Measurements from ENCODE around the gene JAKMIP1.

JAKMIP1 gene

DNA sequence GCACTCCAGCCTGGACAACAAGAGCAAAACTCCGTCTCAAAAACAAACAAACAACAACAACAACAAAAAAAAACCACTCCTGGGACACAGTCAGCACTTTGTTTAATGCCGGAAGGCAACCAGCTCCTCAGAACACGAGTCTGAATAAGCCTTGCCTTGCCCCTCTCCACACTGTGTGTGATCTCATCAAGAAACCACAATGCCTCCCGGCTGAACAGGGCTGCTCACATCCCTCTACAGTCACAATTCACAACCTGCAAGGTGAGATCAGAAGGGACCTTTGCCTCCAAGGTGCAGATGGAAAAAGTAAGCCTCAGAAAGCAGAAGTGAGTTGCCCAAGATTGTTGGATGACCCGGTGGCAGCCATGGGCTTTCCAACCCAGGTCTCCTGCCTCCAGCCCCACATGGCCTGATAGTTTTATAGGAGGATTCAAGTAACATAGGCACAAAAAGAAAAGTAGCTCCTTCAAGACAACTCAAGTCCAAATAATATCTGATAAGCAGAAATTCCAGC lies 80.8 kb downstream of the JAKMIP1 start:
- no peak for DNase-seq (ENCODE audit: low read depth, low spot score)

DNA sequence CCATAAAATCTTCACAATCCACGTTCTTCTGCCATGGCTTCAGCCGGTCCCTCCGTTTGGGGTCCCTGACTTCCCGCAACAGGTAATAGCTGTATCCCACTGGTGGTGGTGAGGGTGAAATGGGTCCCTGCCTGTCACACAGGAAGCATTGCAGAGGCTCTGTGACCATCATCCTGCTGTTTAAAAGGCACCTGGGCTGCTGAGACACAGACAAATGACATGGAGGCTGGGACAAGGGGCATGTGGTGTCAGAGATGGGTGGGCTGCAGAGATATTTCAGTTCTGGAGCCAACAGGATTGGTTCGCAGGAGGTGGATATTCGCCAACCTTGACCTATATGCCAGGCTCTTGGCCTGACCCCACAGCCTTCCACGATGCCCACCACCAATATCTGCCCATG lies 82.1 kb downstream of the JAKMIP1 start:
- DNase-seq (ENCODE audit: low read depth, low spot score): no peak

DNA sequence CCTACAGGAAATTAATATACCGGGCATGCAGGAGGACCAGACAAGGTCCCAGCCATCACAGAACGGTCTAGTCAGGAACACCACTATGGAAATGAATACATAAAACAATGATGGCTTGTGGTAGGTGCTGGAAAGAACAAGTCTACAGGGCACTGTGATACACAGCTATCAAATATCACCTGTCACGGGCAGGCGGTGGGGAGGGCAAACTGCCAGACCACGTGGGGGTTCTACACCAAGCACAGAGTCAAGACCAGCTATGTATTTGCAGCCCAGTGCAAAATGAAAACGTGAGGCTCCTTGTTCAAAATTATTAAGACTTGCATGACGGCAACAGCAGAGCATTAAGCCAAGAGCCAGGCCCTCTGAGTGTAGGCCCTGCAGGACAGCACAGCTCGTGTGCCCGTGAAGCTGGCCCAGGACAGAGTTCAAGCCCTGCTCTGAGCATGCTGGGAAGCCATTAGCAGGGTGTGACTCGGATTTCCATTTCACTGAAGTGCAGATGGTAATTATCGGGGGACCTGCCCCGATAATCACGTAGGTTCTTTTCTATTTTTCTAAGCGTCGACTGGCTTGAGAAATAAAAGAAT lies 83.6 kb downstream of the JAKMIP1 start:
- no peak for DNase-seq (ENCODE audit: low read depth, low spot score)

DNA sequence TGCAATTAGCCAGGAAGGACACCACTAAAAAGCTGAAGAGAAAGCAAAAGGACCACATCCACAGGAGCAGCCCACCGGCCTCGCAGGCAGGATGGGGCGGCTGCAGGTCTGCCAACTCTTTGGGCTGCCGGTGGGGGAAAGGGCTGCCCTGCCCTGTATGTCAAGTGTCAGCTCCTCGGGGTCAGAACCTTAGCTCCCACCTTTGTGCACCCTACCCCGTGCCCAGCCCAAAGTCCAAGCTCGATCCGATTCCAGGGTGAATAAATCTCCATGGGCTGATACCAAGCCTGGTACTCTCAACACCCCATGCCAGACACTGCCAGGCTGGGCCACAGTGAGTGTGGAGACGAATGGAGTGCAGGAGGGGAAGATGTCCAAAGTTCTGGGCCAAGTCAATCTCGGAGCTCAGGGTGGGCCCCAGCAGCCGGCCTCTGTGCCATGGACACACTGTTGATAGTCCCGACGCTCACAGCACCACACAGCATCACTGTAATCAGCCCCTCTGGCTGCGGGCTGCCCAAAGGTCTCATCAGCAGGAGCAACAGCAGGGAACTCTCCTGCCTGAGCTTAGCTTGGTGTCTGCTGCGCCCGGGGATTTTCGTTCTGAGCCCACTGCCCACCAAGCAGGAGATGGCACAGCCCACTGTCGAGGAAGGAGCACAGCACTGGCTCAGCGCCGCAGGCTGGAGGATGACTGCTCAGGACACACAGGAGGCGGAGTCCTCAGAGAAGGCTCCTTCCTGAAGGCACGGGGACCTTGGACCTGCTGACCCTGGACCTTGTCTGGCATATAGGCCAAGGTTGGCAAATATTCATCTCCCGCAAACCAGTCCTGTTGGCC lies 84.4 kb downstream of the JAKMIP1 start:
- no peak for DNase-seq (ENCODE audit: low read depth, low spot score)

DNA sequence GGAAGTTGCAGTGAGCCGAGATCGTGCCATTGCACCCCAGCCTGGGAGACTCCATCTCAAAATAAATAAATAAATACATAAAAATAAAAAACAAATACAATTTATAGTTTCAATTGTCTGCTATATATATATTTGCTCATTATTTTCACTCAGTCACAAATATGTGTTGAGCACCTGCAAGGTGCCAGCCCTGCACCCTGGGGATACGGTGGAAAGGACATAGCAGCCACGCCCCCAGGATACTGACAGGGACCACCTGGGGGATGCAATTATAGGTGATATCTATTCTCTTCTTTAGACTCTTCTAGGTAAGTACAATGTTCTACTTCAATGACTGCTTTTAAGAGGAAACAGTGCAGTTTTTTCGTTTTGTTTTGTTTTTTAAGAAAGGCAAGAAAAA lies 85.0 kb downstream of the JAKMIP1 start:
- DNase-seq (ENCODE audit: low read depth, low spot score): no peak

DNA sequence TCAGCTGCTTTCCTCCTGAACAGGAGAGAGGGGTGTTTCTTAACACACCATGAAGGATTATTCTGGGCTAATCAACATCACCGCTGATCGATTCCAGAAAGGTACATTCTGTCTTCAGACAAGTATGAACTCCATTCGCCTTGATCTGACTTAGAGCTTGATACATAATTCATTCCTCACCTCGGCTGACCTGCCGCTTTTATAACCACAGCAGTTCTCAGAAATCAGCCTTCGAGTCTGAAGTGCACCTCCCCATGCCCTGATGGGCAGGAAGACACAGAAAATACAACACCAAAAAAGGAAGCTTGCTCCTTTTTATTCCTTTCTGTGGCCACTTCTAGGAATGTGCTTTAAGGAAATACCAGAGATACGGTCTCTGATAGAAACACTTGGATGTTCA lies 85.7 kb downstream of the JAKMIP1 start:
- no peak for DNase-seq (ENCODE audit: low read depth, low spot score)

DNA sequence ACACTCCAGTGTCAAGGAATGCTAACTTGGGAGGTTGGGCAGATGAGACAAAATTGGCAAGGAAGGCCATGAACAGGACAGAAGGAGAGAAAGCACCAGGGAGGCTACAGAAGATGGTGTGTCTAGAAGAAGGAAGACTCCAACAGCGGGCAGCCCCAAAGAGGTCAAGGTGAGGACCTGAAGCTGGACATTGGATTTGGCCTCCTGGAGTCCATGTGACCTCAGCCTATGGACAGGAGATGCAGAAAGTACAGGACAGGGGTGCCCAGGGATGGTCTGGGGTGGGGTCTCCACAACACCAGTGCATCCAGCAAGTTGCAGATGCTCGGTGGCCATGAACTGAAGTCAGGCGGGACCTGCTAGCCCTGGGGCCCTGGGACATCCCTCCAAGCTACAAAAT lies 86.2 kb downstream of the JAKMIP1 start:
- DNase-seq (ENCODE audit: low read depth, low spot score): no peak

DNA sequence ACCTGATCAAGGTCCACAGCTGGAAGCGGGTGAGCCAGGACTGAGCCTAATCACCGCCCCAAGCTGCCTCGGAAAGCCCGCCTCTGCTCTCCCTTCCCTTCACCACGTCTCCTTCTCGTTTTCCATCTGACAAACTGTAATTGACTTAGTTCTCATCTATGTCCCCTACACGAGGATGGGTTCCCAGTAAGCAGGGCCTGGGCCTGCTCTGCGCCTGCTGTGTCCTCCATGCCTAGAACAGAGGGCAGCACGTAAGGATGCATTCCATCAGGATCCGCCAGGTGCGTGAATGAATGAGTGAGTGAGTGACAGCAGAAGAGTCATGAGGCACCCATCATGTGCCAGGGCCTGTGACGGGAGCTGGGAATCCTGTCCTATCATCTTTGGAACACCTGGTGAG lies 86.7 kb downstream of the JAKMIP1 start:
- DNase-seq (ENCODE audit: low read depth, low spot score): no peak

DNA sequence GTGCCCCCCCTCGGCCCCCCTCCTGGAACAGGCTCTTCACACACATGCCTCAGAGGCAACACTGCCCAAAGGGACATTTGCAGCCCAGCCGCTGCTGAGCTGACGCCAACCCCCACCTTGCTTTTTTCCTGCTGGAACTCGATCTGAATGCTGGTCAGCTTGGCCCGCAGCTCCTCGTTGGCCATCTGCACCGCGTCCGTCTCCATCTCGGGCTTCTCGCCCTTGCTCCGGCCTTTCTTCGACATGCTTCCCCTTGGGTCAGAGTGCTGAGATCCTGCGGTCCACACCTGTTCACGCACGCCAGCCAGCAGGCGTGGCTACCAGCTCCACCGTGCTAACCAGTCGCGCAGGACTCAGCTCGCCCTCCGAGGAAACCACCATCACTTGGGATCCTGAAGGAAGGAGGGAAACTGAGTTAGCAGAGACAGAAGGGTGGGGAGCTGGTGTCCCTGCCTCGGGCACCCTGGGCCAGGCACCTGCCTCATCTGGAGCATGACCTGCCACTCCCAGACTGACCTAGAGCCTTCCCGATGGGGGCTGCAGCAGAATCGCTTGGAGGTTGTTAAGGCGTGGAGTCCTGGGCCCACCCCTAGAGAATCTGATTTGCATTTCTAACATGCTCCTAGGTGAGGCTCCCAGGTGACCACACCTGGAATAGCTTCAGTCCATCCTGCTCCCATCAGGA lies 87.6 kb downstream of the JAKMIP1 start:
- DNase-seq (ENCODE audit: low read depth, low spot score): no peak

DNA sequence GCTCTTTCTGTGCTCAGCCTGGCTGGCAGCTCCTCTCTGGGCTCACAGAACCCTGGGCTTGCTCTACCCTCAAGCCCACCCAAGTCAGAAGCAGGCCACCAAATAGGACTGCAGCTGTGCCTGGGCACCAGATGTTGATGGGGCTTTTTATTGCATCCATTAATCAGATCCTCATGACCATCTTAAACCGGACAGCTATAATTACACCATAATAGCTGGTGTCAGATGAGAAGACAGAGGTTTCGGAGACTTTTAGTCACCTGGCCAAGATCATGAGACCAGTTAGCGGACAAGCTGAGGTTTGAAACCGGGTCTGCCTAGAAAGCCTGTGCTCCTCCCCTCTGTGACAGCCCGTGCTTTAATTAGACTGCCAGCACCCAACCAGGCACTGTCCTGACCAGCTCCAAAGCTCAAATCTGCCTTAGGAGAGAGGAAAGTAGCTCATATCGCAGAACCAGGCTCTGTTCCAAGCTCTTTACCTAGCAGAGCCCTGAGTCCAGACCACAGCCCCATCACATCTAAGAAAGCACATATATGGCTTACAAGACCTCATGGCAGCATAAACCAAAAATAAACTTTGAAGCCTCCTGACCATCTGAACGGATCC lies 88.9 kb downstream of the JAKMIP1 start:
- DNase-seq (ENCODE audit: low read depth, low spot score): no peak

DNA sequence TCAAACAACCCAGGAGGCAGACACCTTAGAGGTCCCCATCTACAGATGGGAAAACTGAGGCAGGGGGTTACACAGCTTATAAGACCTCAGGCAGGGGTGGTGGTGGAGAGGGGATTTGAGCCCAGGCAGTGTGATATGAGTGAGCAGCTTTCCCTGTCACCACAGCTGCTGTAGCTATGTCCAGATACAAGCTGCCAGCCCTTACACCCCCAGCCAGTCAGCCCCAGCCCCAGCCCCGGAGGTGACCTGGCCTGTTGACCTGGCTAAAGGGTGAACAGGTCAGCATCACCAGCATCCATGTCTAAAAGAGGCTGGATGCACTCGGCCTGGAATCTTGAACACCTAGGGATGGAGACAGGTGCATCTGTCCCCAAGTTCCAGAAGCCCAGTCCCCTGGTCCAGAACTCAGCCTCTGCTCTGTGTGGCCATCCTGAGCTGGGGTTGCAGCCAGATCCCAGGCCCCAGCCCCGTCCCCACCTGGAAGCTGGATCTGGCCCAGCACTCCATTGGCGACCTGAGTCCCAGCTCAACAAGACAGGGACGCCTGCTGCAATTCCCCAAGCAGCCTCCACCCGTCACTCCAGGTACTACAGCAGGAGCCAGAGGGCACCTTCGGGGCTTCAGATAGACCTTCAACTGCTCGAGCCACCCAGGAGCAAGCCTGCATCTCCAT lies 89.5 kb downstream of the JAKMIP1 start:
- no peak for DNase-seq (ENCODE audit: low read depth, low spot score)

DNA sequence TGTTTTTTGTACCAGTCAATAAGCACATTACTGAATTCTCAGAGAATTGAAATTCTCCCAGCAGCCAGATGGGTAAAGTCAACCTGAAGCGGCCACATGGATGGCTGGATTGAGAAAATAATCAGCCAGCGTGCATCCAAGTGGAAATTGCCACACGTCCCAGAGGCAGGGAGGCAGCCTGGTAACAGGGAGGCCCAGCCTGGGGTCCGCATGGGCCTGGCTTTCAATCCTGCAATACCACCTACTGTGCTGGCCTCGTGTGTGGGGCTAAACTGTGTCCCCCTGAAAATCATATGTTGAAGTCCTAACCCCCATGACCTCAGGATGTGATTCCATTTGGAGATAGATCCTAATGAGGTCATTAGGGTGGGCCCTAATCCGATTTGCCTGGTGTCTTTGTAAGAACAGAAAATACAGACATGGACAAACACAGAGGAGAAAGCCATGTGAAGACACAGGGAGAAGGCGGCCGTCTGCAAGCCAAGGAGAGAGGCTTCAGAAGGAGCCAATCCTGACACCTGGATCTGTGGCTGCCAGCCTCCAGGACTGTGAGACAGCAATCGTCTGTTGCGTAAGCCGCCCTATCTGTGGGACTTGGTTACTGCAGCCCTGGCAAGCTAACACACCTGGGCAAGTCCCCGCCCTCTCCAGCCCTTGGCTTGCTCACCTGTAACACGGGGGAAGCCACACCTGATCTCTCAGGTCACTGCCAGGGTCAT lies 90.3 kb downstream of the JAKMIP1 start:
- peak; percentile 74 for DNase-seq (ENCODE audit: low read depth, low spot score)

DNA sequence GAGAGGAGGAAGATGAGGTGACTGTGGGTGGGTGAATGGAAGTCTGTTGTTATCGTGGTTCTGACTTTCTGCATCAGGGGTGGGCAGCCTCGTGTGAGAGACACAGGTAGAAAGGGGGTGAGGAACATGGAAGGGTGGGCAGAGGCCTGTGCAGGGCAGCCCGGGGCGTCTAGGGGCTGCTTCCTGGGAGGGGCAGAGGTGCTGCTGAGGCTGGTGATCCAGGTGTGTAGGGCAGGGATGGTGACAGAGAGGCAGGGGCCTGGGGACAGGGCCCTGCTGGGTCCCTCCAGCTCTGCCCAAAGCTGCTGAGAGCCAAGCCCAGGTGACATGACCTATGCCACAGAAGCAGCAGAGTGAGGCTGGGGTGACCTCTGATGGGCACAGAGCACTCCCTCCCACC lies 92.5 kb downstream of the JAKMIP1 start:
- no peak for DNase-seq (ENCODE audit: low read depth, low spot score)

DNA sequence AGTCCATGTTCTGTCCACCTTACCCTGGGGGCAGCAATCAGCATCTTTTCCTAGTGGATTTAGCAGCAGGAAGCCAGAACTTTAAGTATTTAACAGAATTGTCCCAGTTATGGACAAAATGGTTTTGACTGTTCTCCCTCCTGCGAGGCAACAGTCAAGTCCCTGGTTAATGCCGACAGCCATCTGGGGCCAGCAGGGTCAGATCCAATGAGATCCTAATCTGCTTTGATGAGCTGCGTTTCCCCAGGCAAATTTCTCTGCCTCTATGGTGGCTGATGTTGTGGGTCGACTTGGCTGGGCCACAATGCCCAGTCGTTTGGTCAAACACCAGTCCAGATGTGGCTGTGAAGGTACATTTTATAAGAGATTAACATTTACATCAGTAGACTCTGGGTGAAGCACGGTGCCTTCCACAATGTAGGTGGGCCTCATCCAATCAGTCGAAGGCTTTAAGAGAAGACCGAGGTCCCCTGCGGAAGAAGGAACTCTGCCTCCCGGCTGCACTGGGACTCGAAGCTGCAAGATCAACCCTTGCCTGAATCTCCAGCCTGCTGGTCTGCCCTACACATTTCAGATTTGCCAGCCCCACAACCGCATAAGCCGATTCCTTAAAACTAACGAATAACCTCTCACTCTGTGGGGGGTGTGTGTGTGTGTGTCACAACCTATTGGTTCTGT lies 93.1 kb downstream of the JAKMIP1 start:
- DNase-seq (ENCODE audit: low read depth, low spot score): no peak

DNA sequence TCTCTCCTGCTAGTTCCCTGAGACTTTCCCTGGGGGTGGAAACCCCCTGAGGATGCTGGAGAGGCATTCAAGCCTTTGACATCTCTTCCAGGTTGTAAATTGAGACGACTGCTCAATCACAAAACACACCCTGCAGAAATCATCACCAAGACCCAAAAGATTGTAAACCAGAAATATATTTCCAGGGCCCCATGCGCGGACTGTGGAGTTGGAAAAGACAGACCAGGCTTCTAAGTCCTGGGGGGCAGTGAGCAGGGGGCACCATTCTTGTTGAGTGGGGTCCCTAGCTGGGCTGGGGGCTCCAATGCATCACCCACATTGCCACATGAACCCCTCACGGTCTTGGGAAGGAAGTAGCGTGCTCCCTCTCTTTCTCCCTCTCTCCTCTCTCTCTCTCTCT lies 94.2 kb downstream of the JAKMIP1 start:
- no peak for DNase-seq (ENCODE audit: low read depth, low spot score)

DNA sequence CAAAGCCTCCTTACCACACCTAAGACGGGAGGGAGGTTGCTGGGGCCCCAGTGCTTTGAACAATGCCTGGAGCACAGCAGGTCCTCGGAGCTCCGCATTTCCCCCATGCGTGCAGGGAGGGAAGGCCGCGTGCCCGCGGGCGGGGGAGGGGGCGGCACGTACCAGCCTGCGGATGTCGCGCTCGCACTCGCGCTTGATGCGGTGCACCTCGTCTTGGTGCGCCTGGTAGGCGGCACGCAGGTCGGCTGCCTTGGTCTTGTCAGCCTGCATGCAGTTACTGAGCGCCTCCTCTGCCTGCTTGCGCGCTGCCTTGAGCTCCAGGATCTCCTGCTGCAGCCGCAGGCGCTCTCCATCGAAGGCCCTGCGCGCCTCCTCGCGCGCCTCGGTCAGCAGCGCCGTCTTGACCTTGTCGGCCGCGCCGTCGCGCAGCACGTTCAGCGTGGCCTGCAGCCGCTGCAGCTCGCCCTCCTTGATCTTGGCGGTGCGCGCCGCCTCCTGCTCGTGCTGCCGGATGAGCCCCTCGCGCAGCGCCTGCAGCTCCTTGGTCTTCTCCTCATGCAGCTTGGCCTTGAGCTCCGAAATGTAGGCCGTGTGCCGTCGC lies 94.9 kb downstream of the JAKMIP1 start:
- no peak for DNase-seq (ENCODE audit: low read depth, low spot score)

DNA sequence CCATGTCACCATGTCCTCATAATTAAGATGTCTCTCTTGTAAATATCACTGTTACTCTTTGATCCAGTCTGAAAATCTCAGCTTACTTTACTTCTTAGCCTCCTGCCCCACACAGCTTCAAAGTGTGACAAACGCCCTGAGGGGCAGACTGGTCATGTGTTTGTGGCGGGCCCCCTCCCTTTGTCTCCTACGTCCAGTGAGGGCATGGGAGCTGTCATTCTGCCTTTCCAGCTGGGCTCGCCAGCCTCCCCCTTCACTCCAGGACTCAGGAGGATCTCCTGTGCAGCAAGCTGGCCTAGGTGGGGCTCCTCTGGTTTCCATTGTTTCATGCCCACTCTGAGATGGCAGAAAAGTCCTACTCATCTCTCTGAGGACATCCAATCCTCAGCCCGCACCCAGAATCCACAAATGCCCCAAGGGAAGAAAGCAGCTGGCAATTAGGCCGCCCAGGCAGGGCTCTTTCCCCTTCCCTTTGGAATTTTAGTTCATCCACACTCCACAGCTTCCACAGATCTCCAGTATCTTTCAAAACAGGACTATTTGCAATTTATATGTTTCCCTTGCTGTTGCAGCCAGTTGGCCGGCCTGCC lies 95.7 kb downstream of the JAKMIP1 start:
- DNase-seq (ENCODE audit: low read depth, low spot score): no peak

DNA sequence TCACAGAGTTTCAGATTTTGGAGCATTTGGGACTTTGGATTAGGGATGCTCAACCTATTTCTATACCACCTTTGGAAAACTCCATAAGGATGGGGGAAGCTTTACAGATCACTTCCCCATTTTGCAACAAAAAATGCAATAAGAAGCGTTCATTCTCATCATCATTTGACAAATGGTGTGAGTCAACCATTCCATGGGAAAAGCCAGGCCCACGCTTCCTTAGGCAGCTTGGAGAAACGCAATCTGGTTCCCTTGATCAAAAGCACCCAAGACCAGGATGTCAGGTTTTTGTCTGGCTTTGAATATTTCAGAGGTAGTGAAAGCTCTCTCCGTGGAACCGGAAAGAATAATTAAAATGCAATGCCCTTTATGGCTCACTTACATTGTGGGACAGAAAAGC lies 102.8 kb downstream of the JAKMIP1 start:
- no peak for DNase-seq (ENCODE audit: low read depth, low spot score)

DNA sequence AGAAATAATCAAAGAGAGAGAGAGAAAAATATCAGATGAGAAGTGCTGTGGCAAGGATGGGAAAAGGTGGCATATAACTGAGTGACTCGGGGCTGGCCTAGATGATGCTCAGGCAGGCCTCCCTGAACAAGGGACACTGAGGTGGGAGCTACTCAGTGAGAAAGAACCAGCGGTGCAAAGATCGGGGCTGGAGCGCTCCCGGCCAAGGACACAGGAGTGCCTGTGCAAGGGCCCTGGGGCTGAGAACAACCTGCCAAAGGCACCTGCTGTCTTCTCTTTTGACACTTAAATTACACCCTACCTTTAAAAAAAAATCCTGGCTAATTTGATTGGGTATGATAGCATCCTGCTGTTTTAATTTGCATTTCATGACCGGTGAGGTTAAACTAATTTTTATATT lies 104.5 kb downstream of the JAKMIP1 start:
- DNase-seq (ENCODE audit: low read depth, low spot score): no peak

All from iPS DF 19.7 (cell line).